K562 (cell line): ENCODE measurements around the gene CLEC3B. TPM values are rescaled to one million over a fixed set of nuclear protein-coding genes. Genes with fewer than 3 reads are reported as not detected.

ENCODE experiments used
- BRF1 ChIP-seq: IDR thresholded peaks from 3 replicates; pipeline ENCODE4 v1.6.1; 2011; ENCODE audit warnings: borderline replicate concordance, mild to moderate bottlenecking; ENCODE audit not compliant: insufficient read length; ENCODE audit errors: extremely low read depth
- CBFA2T3 ChIP-seq: fragments of 450-650 bp; IDR thresholded peaks from 2 replicates; pipeline ENCODE4 v1.6.1; 2017
- CGGBP1 ChIP-seq: fragments of 250-450 bp; sonication (Bioruptor Pico); IDR thresholded peaks from 2 replicates; pipeline ENCODE4 v1.9.0; 2021; ENCODE audit warnings: mild to moderate bottlenecking
- E4F1 ChIP-seq: fragments of 250-450 bp; sonication (Bioruptor Pico); IDR thresholded peaks from 2 replicates; pipeline ENCODE4 v1.5.0; 2021; ENCODE audit warnings: mild to moderate bottlenecking, borderline replicate concordance
- EGR1 ChIP-seq: fragments of 450-650 bp; conservative IDR thresholded peaks from 2 replicates; pipeline ENCODE4 v1.6.1; 2017; ENCODE audit warnings: mild to moderate bottlenecking
- FOXK1 ChIP-seq: sonication (generic); formaldehyde crosslinking; IDR thresholded peaks from 2 replicates; pipeline ENCODE4 v1.8.0; 2022; ENCODE audit warnings: missing genetic modification reagents, mild to moderate bottlenecking, borderline replicate concordance
- KLF10 ChIP-seq: fragments of 250-450 bp; sonication (Bioruptor Pico); IDR thresholded peaks from 2 replicates; pipeline ENCODE4 v1.6.1; 2021; ENCODE audit warnings: matching md5 sums
- MITF ChIP-seq: IDR thresholded peaks from 2 replicates; pipeline ENCODE4 v1.6.1; 2014; ENCODE audit warnings: antibody characterized with exemption
- NCOA2 ChIP-seq, 2 experiments: fragments of 450-650 bp; IDR thresholded peaks; 2 replicates each; pipeline ENCODE4 v1.6.1; 2018; ENCODE audit warnings: mild to moderate bottlenecking in 2 of 2, moderate library complexity in 1 of 2; ENCODE audit not compliant: partially characterized antibody in 2 of 2
- PTBP1 ChIP-seq: fragments of 200-400 bp; formaldehyde crosslinking; IDR thresholded peaks from 2 replicates; pipeline ENCODE4 v1.6.1; 2017; ENCODE audit warnings: low read depth, low read length
- RBM25 ChIP-seq: fragments of 200-400 bp; formaldehyde crosslinking; IDR thresholded peaks from 2 replicates; pipeline ENCODE4 v1.6.1; 2018; ENCODE audit warnings: low read length, low read depth, moderate library complexity; ENCODE audit not compliant: severe bottlenecking
- TAF9B ChIP-seq: fragments of 450-650 bp; IDR thresholded peaks from 2 replicates; pipeline ENCODE4 v1.6.1; 2018; ENCODE audit warnings: mild to moderate bottlenecking; ENCODE audit not compliant: partially characterized antibody
- TSC22D4 ChIP-seq: fragments of 450-650 bp; IDR thresholded peaks from 2 replicates; pipeline ENCODE4 v1.6.1; 2016; ENCODE audit warnings: missing genetic modification characterization, missing biosample characterization, control low read depth
- ZBED1 ChIP-seq: IDR thresholded peaks from 2 replicates; pipeline ENCODE4 v1.6.1; 2014
- ZC3H8 ChIP-seq: fragments of 450-650 bp; IDR thresholded peaks from 2 replicates; pipeline ENCODE4 v1.6.1; 2017
- ZNF133 ChIP-seq: fragments of 250-450 bp; sonication (Bioruptor Pico); IDR thresholded peaks from 2 replicates; pipeline ENCODE4 v1.4.0; 2020; ENCODE audit warnings: mild to moderate bottlenecking
- ZNF707 ChIP-seq: fragments of 250-450 bp; sonication (Bioruptor Pico); conservative IDR thresholded peaks from 2 replicates; pipeline ENCODE4 v1.8.0; 2022; ENCODE audit warnings: inconsistent platforms, mild to moderate bottlenecking, moderate library complexity
- ZNF780A ChIP-seq: fragments of 250-450 bp; sonication (Bioruptor Pico); IDR thresholded peaks from 2 replicates; pipeline ENCODE4 v1.5.0; 2021; ENCODE audit warnings: mild to moderate bottlenecking
- ZNF79 ChIP-seq: fragments of 250-450 bp; sonication (Bioruptor Pico); IDR thresholded peaks from 2 replicates; pipeline ENCODE4 v1.4.0; 2020; ENCODE audit warnings: low read depth, mild to moderate bottlenecking, moderate library complexity
- ZSCAN32 ChIP-seq: fragments of 450-650 bp; formaldehyde crosslinking; IDR thresholded peaks from 2 replicates; pipeline ENCODE4 v1.4.0; 2020; ENCODE audit warnings: mild to moderate bottlenecking, moderate library complexity
- polyA plus RNA-seq, 8 experiments: library from polyadenylated mRNA; depleted of rRNA in 4 of 8; stranded (reverse) in 5 of 8; unstranded in 3 of 8; fragments of >200 nt; fragmentation: Nextera tagmentation in 2 of 8; fragmentation: Illumina TruSeq in 1 of 8; extraction: Ambion mirVana in 2 of 8; extraction: Trizol in 1 of 8; gene quantifications; 2 replicates each; pipeline versions ENCODE4 v1.2.1 to v1.2.3, GENCODE V29; 2011 to 2014; ENCODE audit warnings: inconsistent platforms in 1 of 8, missing spikeins in 1 of 8
- total RNA-seq, 7 experiments: library from RNA; depleted of rRNA in 6 of 7; stranded (reverse); fragments of >200 nt in 6 of 7; fragmentation: Illumina TruSeq in 2 of 7; extraction: Trizol in 2 of 7; gene quantifications; 2 replicates each; pipeline versions ENCODE4 v1.2.1 to v1.2.3, GENCODE V29; 2011 to 2021; ENCODE audit warnings: low replicate concordance in 1 of 7
- TF ChIP-seq, protein P1 (sequence below): fragments of 250-450 bp; sonication (Bioruptor Pico); IDR thresholded peaks from 2 replicates; pipeline ENCODE4 v1.5.1; 2021; ENCODE audit warnings: mild to moderate bottlenecking

Gene CLEC3B
- total and polyA plus RNA-seq, 9 of the 15 experiments (the other 6 are each of a cell fraction or from before 2014, with no cell fraction given), result not detected

DNA sequence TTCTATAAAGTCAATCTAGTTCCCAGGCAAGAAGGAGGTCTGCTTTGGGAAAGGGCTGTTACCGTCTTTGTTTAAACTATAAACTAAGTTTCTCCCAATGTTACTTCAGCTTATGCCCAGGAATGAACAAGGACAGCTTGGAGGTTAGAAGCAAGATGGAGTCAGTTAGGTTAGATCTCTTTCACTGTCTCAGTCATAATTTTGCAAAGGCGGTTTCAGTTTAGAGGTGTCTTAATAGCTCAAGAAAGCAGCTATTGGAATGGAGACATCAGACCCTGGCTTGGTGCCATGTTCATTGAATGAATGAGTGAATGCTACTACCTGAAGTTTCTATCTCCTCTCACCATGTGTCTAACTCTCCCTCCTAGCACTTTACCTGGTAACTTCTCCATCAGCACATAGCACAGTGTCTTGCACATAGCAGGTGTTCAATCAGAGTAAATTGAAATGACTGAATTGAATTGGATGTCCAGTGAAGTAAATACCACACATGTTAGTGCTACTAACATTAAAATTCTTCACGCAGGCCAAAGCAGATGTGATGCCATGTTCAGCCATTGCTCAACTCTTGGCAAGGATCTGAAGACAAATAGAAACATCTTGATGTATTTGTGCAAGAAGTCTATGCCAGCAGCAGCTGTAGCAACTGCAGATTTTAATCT lies 28.2 kb downstream of the CLEC3B start (continued):
- no peak for TF ChIP-seq MITF
- TF ChIP-seq, protein P1, sequence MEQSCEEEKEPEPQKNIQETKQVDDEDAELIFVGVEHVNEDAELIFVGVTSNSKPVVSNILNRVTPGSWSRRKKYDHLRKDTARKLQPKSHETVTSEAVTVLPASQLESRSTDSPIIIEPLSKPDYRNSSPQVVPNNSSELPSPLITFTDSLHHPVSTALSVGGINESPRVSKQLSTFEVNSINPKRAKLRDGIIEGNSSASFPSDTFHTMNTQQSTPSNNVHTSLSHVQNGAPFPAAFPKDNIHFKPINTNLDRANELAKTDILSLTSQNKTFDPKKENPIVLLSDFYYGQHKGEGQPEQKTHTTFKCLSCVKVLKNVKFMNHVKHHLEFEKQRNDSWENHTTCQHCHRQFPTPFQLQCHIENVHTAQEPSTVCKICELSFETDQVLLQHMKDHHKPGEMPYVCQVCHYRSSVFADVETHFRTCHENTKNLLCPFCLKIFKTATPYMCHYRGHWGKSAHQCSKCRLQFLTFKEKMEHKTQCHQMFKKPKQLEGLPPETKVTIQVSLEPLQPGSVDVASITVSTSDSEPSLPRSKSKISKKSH (CRISPR knock-in tag), result 0 out of 2 replicates have a peak, but pooled peaks have one; percentile 46
- TF ChIP-seq ZNF79 (CRISPR knock-in tag), result peak; percentile 94
- peak; percentile 81 for TF ChIP-seq E4F1 (CRISPR knock-in tag)
- peak; percentile 1 for TF ChIP-seq TAF9B
- TF ChIP-seq ZC3H8, result no peak
- peak; percentile 68; the same call in 1 of the 2 replicates for TF ChIP-seq ZNF707 (CRISPR knock-in tag)
- TF ChIP-seq PTBP1, result no peak
- TF ChIP-seq ZSCAN32 (CRISPR knock-in tag), result peak; percentile 80
- TF ChIP-seq BRF1, result no peak
- TF ChIP-seq ZBED1, result no peak
- TF ChIP-seq ZNF133 (CRISPR knock-in tag), result peak; percentile 88
- no peak for TF ChIP-seq NCOA2 (IDR thresholded peaks at IDR 0.05; ENCODE audit: partially characterized antibody in 2 of 2)
- no peak for TF ChIP-seq FOXK1
- no peak for TF ChIP-seq EGR1
- TF ChIP-seq TSC22D4 (tag), result no peak
- no peak for TF ChIP-seq RBM25
- no peak for TF ChIP-seq CBFA2T3
- 0 out of 2 replicates have a peak, but pooled peaks have one; percentile 34 for TF ChIP-seq CGGBP1 (CRISPR knock-in tag)
- TF ChIP-seq KLF10 (CRISPR knock-in tag), result no peak; the same call in 1 of the 2 replicates
- TF ChIP-seq ZNF780A (CRISPR knock-in tag), result no peak
